HG03342 (cell line): Measurements from ENCODE around the gene CDAN1.

ENCODE experiments used
- ATAC-seq: cut with Tn5 transposase; IDR thresholded peaks from one replicate; pipeline ENCODE4 v1.9.1; 2021; ENCODE audit warnings: mild to moderate bottlenecking, moderate library complexity; ENCODE audit not compliant: unreplicated experiment

CDAN1 gene

DNA sequence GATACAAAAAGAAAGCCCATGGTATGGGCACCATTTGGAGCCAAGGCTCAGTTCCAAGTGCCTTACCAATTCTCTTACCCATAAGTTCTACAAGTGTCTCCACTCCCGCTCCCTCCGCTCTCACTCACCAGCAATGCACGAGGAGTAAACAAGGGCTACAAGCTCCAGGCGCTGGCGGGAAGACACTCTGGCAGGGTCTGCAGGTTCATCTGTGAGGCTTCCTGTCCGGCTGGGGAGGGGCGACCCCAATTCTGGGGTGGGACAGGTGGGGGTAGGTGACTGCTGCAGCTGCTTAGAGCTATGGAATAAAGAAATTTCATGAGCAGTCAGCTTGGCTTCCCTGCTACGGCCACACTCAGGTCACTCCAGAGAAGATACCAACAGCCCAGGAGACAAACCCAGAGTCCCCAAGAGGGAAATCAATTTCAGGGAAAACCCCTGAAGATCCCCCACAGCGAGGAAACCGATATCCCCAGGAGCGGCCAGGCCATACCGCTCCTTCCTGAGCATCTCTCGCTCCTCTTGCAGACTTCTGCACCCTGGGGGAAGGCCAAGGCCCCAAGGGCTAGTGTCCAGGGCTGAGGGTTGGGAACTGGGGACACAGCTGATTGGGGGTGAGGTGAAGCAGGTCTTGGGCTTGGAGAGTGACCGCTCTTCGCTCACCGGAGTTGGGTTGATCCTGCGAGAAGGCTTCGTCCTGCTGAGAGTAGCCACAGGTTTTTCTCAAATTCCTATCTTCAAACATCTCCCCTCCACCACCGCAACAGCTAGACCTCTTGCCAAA, 1.4 kb downstream of the CDAN1 start:
- ATAC-seq, result no peak

DNA sequence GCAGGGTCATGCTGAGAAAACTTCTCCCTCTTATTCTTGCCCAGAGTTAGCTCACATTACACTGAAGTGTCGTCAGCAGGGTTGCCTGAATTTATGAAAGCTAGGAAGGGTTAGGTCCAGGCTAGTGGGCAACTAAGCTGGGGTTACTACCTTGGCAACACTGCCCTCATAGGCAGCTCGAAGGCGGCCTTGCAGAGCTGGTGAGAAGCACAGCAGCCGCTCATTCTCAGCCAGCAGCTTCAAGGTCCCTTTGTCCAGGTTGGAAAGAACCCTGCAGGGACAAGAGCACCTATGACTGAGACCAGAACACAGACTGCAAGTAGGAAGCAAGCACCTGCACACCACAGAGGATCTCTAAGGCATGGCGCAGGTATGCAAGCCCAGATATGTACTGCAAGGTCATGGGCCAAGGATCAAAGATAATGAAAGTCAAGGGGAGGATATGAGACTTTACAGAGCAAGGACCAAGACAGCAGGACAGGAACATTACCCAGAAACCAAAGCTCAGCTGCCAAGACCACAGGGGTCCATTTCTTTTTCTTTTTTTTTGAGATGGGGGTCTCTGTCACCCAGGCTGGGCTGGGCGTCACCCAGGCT, 2.8 kb downstream of the CDAN1 start:
- ATAC-seq, result no peak

DNA sequence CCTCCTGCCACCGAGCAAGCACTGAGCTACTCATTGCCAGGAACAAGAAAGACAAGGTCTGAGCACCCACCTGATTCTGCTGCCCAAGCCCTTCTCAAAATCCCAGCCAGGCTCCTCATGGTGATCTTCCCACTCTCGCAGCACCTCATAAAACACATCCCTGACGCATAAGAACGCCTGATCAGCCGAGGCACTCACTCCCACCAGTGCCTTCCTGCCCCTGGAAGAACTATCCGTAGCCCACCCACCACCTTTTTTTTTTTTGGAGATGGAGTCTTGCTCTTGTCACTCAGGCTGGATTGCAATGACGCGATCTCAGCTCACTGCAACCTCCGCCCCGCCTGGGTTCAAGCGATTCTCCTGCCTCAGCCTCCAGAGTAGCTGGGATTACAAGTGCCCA, 3.9 kb downstream of the CDAN1 start:
- ATAC-seq, result no peak

DNA sequence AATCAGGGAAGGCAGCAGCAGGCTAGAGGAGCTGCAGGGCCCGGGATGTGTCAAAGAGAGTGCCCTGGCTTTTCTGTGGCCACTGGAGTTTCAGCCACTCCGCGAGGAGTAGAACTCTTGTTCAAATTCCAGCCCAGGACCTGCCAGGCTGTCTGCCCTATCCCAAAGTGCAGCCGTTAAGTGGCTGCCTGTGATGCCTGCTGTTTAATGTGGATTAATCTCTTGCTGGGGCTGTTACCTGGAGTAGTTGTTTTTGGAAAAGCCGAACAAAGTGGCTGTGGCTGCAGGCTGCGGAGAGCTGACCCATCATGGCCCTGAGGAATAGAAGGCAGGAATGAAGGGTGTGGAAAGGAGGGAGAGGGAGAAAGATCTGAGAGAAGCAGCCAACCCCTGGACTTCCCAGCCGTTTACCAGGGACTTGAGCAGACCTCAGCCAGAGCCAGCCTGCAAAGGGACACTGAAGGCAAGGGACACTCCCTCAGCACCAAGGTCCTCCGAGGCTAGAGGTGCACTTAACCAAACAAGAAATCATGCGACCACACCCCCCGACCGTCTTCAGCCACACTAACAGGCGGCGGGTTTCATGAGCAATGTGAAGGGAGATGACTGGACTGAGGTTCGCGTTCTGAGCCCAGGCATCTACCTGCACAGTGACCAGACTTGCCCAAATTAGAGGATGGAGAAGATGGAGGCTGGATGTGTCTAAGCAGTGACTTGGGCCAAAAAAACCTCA, 4.7 kb downstream of the CDAN1 start:
- ATAC-seq, result no peak

DNA sequence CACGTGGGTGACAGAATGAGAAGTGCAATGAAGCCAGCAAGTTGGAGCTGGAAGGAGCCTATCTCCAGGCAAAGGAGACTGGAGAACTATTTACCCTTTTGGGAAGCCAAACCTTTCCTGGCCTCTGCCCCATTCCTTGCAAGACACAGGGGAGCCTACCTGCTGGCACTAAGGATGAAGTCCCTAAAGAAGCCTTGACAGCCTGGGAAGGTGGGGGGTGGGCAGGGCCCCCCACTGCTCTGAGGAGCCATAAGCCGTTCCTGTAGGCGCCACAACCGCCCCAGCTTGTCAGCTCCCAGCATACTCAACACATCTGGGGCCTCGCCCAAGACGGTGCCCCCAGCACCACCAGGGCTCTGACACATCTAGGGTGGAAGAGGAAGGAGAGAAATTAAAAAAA, 5.5 kb downstream of the CDAN1 start:
- ATAC-seq, result no peak

DNA sequence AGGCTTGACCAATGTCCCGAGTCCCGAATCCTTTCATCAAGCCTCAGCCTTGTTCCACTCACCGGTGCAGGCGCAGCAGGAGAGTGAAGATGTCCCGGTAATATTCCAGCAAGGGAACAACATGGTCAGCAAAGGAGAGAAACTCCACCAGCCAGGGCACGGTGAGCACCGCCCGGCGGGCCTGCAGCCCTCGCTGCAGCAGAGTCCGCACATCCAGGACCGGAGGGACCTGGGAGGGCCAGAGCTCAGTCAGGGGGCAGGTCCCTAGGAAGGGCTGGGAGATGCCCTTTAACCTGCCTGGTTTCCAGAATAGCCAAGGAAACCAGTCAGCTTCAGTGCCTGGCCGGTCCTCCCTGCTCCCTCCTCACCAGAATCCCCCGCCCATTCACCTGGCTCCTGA, 6.4 kb downstream of the CDAN1 start:
- ATAC-seq, result no peak

DNA sequence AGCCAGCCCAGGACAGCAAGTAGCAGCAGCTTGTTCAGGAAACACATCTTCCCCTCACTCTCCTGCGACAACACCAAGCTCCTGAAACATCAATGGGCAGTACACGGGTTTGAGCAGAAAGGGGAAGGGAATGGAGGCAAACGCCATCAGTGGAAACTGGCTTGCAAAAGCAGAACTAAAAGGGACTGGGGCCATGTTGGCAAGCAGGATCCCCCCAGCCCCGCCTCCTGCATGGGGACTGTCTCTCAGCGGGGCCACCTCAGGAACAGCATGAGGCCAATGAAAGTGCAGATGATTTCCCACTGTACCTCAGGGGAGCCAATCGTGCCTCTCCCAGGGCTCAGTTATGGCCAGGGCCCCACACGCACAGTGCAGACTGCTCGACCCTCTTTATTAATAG, 6.8 kb downstream of the CDAN1 start:
- ATAC-seq, result no peak

DNA sequence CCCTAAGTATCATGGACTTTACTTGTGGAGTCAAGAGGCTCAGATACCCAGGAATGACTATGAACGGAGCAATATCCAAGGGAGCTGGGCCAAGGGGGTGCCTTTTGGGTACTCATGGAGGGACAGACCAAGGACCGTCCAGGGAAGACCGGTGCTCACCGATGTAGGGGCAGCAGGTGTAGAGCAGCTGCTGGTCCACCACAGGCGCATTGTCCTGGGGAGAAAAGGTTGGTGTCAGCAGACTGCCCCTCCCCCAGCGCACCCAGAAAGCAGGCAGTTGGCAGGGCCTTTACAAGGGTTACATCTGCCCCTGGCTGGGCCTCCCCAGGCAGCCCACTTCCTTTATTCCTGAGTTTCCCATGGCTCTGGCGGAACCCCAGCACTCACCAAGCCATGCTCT, 7.5 kb downstream of the CDAN1 start:
- no peak for ATAC-seq

DNA sequence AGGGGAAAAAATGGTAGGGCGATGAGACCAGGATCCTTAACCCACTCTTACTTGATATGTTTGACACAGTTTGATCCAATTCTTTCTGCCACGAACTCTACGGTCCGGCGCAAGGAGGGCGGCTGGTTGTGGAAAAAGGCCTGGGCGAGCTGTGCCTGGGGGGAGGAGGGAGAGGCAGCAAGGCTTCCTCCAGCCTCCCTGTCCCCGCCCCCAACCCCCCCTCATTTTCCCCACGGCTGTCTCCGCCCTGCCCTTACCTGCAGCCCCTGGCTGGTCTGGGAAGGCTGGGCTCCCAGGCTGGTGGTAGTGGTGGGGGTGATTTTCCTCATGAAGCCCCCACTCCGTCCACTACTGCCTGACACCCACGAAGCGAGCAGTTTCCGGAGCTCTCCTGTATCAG, 8.0 kb downstream of the CDAN1 start:
- no peak for ATAC-seq

DNA sequence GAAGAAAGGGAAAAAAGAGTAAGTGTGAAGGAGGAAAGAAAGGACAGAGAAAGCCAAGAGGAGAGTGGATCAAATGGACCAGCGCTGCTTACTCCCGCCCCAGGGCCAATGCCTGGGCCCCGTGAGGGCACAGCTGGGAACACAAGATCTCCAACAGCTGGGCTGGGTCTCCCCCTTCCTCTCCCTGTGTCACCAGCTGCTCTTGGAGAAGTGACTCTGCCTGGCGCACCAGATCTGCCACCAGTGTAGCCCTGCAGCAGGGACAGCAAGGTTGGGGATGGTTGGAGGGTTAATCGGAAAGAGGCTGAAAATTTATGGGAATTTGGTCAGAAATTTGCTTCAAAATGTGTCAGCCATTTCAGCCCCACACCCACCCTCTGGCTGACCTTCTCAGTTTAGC, 8.4 kb downstream of the CDAN1 start:
- no peak for ATAC-seq

DNA sequence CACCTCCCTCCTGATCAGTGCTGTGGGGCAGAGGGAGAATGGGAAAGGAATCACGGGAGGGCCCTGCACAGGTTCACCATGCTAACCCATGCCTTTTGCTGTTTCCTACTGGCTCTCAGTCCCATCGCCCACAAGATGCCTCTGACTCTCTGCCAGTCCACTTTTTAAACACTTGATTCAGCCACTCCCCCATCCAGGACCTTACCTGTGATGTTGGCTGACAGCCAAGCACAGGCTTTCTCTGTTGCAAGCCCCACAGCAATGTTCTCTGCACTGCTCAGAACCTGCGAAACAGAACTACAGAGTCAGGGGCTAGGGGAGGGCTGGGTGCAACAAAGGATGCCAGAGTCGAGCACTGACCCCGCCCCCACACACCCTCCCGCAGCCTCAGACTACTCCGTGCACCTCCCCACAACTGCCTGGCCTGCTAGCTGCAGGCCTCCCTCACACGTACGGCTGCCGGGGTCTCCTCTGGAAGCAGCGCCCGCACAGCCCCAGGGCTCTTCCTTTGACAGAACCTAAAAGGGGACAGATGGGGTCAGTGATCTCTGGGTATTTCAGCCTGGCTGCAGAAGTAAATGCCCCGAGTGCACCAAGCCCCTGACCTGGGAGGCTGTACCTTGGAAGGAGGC, 9.1 kb downstream of the CDAN1 start:
- no peak for ATAC-seq

DNA sequence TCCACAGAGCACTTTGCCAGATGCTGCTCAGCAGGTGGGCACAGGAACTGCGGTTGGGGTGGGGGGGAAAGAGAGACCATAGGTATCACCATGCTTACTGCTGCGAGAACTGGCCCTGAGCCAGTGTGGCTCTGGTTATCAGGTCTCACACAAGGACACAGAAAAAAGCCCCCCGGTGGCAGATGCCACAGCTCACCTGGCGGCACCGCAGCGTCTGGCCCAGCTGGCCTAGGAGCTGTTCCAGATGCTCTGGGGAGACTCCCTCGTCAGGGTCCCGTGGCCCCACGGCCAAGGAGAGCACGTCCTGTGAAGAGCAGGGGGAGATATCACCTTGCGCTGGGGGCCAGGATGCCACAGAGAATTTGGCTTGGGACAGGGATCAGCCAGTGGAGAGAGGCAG, 10.8 kb downstream of the CDAN1 start:
- ATAC-seq, result no peak

DNA sequence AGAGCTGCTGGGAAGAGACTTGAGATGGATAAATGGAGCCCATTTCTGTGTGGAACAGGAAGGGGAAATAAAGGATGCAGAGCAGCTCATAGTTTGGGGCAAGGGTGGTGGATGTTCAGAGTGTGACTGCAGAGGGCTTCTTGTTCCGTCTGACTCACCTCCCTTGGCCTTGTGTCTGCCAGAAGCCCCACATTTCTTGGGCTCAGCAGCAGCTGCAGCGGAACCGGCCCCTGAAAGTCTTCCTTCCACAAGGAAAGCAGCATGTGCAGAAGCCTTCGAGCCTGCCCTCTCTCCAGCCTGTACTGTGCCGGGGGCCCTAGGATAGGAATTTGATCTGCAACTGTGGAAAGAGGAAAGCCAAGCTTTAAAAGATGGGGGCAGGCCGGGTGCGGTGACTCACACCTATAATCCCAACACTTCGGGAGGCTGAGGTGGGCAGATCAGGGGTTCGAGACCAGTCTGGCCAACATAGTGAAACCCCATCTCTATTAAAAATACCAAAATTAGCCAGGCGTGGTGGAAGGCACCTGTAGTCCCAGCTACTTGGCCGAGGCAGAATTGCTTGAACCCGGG, 11.5 kb downstream of the CDAN1 start:
- ATAC-seq, result no peak

DNA sequence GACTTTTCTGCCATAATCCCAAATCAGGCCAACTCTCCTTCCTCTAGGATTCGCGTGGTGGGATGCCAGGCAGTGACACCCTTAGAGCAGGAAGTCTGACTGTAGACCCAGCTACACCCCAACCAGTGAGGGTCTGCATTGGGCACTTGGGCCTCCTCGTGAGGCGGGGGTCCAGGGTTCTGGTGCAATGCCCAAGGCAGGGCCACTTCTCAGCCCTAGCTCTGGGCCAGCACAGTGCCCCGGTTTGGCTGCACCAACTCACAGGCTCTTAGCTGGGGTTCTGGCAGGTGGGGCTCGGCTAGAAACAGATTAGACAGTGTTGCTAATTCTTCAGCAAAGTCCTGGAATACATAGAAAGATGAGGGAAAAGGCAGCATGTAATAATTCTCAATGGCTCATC, 12.7 kb downstream of the CDAN1 start:
- no peak for ATAC-seq

DNA sequence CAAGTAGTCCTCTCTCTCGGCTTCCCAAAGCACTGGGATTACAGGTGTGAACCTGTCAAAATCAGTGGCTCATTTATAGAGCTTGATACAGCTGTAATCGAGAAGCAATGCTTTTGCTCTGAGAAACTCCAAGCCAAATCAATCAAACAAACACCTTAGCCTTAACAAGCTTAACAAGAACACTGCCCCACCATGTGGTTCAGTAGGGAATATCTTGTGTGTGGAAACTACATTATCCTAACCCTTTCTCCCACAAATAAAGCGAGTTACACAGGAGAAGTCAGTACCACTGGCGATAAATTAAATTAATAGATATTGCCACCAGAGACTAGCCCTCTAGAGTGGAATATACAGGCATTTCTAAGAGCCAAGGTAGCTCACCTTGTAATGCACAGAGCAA, 13.9 kb downstream of the CDAN1 start:
- ATAC-seq, result no peak

DNA sequence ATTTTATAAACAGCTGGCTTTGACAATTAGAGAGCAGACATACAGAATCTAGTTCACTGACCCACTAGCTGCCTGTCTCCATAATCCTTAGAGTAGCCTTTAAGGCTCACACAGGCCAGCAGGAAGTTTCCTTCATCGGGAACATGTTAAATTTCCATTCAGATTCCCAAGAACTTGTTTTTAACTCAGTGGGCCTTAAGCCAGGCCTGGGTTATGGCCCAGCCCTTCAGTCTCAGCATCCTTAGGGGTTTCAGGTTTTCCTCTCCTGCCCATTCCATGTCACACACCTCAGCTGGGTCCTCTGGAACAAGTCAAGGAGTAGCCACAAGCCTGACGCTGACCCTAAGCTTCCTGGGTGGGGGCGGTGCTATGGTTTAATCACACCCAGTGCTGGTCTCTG, 15.0 kb downstream of the CDAN1 start:
- ATAC-seq, result no peak

DNA sequence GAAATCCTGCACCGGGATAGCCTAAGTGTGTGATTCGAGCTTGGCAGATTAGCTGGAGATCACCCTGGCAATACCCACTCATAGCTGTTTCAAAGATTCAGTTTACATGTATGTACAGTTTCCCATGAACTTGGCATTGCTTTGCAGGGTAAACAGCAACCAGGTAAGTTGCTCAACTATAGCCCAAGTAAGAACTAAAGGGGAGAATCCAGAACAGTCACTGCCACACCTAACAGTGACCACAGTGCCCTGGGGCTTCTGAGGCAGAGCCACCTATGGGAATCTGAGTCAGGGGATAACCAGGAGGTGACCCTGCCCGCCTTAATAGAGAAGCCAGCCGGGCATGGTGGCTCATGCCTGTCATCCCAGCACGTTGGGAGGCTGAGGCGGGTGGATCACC, 15.9 kb downstream of the CDAN1 start:
- no peak for ATAC-seq

DNA sequence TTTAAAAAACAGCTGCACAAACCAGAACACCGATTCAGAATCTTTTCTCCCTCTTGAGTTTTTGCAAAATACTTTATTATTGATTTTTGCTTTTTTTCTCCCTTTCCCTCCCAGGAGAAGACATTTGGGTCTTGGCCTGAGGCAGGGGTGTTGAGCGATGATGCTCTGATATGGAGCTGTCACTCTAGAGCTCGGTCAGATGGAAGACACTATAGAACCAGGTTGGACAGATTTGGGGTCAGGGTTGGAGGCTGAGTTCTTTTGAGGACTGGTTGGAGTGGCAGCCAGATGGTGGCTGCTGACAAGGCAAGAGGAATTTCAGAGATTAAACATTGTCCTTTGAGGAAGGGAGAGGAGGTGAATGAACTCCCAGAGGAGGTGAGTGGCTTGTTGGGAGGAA, 16.9 kb downstream of the CDAN1 start:
- no peak for ATAC-seq

DNA sequence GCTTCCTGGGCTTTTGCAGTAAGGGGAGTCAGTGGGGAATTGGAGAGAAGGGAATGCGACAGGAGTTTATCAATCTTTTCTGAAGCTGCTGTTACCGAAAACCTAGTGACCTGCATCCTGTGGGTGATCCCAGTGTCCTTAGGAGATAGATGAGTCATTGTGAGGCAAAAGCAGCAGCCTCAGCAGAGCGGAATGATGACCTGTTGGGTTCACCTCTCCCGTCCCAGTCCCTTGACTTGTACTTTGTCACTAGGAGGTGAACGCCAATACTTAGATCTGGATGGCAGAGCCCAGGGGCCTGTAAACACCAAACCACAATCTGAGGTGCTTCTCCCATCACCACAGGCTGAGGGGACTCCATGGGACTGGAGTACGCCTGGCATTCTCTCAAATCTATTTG, 17.9 kb downstream of the CDAN1 start:
- no peak for ATAC-seq

DNA sequence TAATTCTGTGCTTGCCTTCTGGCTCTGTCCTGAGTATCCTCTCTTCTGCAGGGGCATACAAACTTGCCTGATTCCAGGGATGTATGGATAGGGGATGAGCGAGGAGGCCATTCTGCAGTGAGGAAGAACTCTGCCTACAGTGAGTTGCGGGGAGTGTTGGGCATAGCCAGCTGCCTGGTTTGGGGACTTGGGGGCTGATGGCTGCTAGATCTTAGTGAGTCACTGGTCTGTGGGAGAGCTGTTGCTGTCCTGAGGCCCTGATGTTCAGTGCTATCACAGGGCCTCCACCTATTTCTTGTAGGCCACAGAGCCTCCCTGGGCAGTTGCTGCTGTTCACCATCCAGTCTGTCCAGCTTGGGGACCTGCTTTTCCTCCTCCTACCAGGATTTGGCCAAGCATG, 20.3 kb downstream of the CDAN1 start:
- no peak for ATAC-seq

DNA sequence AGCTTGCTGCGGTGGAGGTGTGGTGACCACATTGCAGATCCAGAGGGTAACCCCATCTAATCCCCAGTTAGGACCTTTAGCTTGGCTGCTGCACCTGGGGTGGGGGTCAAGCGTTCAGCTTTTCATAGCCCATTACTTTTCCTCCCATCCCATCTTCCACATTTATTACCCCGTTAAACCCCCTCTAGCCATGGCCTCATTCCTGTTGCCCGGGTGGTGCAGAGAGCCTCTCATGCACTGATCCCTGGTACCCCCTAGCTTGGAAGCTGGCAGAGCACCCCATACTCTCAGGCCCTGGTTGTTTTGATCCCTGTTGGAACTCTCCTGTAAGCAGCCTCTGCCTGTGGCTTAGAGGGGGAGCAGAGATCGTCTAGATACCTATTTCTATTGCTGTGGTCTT, 20.8 kb downstream of the CDAN1 start:
- no peak for ATAC-seq
